Measurements from ENCODE around the gene PDHX. TPM values are rescaled to one million over a fixed set of nuclear protein-coding genes. Genes with fewer than 3 reads are reported as not detected.

Gene PDHX
- total and polyA plus RNA-seq, 10 of the 15 experiments (the other 5 are each of a cell fraction or from before 2014, with no cell fraction given), result 14.5 to 41.9 (median 28.0) TPM

DNA sequence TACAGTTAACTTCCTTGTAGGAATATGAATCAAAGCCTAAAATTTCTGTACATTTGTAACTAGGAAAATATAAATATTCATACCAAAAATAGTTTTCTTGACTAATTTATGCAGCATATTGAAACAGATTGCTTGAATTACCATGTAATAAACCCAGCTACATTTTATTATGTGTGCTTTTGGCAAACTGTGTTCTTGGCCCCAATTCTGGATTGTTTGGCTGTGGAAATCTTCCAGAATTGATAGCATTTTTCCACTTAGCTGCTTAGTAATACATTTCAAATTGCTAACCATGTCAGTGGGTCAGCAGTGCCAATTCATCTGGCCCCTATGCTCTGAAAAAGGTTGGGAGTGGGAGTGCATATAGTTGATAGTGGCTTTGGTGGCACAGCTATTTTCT lies 32.3 kb downstream of the PDHX start:
- ChIA-PET POLR2A (no interaction called here), SMC1A (ENCODE audit: uncharacterized antibody, unreplicated experiment) (interaction anchor here (0.6 to 1.7 kb wide), 5 partner anchors 10 to 442 kb away, joined by 3 to 4 read pairs (median 4); no protein-coding TSS in a partner anchor), CTCF (interaction anchor here (0.6 to 0.7 kb wide), 2 partner anchors 22 to 289 kb away, joined by 3 to 4 read pairs; no protein-coding TSS in a partner anchor), RAD21 (ENCODE audit: unreplicated experiment) (no interaction called here)
- H3K4me1 ChIP-seq (ENCODE audit: control insufficient read depth, insufficient read depth, low read length), result no peaks in the 10 kb centered on the region
- TF ChIP-seq RB1 (IDR thresholded peaks at IDR 0.05; ENCODE audit: borderline replicate concordance) (no peak), POLR2AphosphoS2 (IDR thresholded peaks at IDR 0.05; ENCODE audit: low read depth, low read length) (no peak), BACH1 (IDR thresholded peaks at IDR 0.05; ENCODE audit: borderline replicate concordance) (no peak), TBL1XR1 (IDR thresholded peaks at IDR 0.05; ENCODE audit: low read depth, low read length) (no peak), EED (IDR thresholded peaks at IDR 0.05; ENCODE audit: low read depth) (no peak), ETV6 (conservative IDR thresholded peaks at IDR 0.05 in 1 of 2, IDR thresholded peaks at IDR 0.05 in 1 of 2; ENCODE audit: borderline replicate concordance in 1 of 2, low read depth in 1 of 2) (no peak), STAT1 (conservative IDR thresholded peaks at IDR 0.05) (no peak), SREBF2 (IDR thresholded peaks at IDR 0.05; ENCODE audit: low read length) (no peak), JUNB (IDR thresholded peaks at IDR 0.05) (no peak), NR2C2 (IDR thresholded peaks at IDR 0.05; ENCODE audit: borderline replicate concordance, control insufficient read depth, insufficient read length, low read depth) (no peak), IRF4 (IDR thresholded peaks at IDR 0.05; ENCODE audit: low read depth, low read length) (no peak)
- TF ChIP-seq, protein P1, sequence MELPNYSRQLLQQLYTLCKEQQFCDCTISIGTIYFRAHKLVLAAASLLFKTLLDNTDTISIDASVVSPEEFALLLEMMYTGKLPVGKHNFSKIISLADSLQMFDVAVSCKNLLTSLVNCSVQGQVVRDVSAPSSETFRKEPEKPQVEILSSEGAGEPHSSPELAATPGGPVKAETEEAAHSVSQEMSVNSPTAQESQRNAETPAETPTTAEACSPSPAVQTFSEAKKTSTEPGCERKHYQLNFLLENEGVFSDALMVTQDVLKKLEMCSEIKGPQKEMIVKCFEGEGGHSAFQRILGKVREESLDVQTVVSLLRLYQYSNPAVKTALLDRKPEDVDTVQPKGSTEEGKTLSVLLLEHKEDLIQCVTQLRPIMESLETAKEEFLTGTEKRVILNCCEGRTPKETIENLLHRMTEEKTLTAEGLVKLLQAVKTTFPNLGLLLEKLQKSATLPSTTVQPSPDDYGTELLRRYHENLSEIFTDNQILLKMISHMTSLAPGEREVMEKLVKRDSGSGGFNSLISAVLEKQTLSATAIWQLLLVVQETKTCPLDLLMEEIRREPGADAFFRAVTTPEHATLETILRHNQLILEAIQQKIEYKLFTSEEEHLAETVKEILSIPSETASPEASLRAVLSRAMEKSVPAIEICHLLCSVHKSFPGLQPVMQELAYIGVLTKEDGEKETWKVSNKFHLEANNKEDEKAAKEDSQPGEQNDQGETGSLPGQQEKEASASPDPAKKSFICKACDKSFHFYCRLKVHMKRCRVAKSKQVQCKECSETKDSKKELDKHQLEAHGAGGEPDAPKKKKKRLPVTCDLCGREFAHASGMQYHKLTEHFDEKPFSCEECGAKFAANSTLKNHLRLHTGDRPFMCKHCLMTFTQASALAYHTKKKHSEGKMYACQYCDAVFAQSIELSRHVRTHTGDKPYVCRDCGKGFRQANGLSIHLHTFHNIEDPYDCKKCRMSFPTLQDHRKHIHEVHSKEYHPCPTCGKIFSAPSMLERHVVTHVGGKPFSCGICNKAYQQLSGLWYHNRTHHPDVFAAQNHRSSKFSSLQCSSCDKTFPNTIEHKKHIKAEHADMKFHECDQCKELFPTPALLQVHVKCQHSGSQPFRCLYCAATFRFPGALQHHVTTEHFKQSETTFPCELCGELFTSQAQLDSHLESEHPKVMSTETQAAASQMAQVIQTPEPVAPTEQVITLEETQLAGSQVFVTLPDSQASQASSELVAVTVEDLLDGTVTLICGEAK (IDR thresholded peaks at IDR 0.05; ENCODE audit: borderline replicate concordance), result no peak
- TF ChIP-seq, protein P2, sequence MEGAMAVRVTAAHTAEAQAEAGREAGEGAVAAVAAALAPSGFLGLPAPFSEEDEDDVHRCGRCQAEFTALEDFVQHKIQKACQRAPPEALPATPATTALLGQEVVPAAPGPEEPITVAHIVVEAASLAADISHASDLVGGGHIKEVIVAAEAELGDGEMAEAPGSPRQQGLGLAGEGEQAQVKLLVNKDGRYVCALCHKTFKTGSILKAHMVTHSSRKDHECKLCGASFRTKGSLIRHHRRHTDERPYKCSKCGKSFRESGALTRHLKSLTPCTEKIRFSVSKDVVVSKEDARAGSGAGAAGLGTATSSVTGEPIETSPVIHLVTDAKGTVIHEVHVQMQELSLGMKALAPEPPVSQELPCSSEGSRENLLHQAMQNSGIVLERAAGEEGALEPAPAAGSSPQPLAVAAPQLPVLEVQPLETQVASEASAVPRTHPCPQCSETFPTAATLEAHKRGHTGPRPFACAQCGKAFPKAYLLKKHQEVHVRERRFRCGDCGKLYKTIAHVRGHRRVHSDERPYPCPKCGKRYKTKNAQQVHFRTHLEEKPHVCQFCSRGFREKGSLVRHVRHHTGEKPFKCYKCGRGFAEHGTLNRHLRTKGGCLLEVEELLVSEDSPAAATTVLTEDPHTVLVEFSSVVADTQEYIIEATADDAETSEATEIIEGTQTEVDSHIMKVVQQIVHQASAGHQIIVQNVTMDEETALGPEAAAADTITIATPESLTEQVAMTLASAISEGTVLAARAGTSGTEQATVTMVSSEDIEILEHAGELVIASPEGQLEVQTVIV (IDR thresholded peaks at IDR 0.05; ENCODE audit: borderline replicate concordance, partially characterized antibody), result no peak
- TF ChIP-seq, protein P3, sequence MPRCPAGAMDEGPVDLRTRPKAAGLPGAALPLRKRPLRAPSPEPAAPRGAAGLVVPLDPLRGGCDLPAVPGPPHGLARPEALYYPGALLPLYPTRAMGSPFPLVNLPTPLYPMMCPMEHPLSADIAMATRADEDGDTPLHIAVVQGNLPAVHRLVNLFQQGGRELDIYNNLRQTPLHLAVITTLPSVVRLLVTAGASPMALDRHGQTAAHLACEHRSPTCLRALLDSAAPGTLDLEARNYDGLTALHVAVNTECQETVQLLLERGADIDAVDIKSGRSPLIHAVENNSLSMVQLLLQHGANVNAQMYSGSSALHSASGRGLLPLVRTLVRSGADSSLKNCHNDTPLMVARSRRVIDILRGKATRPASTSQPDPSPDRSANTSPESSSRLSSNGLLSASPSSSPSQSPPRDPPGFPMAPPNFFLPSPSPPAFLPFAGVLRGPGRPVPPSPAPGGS (IDR thresholded peaks at IDR 0.05; ENCODE audit: borderline replicate concordance, insufficient read depth, low read depth, low read length, poor library complexity, severe bottlenecking), result no peak
- H2AFZ ChIP-seq (ENCODE audit: control insufficient read depth, low read depth, low read length), result no peak overlapping the region
- intact Hi-C loops (cut with micrococcal nuclease; ENCODE audit: unreplicated experiment), result no loop called here
- DNase-seq (ENCODE audit: low read depth, low spot score) (no peak), FAIRE-seq (no peak), ATAC-seq (no peak)
- H3K4me2 ChIP-seq (ENCODE audit: control insufficient read depth, insufficient read depth), result no peak overlapping the region
- no TSS peak for BruUV-seq (replicated peaks)
- H3K36me3 ChIP-seq (ENCODE audit: control insufficient read depth in 2 of 2, insufficient read depth in 2 of 2, low read length in 1 of 2), result 0 out of 4 replicates have a peak, but pooled peaks cover 0 to 4% of the 10 kb centered on the region in 2 experiments
- 0 out of 3 replicates have a peak, but pooled peaks cover 2% of the 10 kb centered on the region for H3K9me3 ChIP-seq (replicated peaks; ENCODE audit: control insufficient read depth, insufficient read depth, low read length)
- no peak overlapping the region for H3K4me3 ChIP-seq
- no peak overlapping the region for H3K9ac ChIP-seq (ENCODE audit: control insufficient read depth, insufficient read depth, low read length)
- H3K79me2 ChIP-seq (ENCODE audit: control insufficient read depth, insufficient read depth, low read length), result no peaks in the 10 kb centered on the region
- in situ Hi-C loops (cut with MboI), result no loop called here
- no peaks in the 10 kb centered on the region for H4K20me1 ChIP-seq (ENCODE audit: control insufficient read depth, insufficient read depth)
- no peak overlapping the region for H3K27ac ChIP-seq (ENCODE audit: control insufficient read depth, insufficient read depth)
- H3K27me3 ChIP-seq (replicated peaks in 1 of 2; ENCODE audit: control insufficient read depth in 2 of 2, insufficient read depth in 2 of 2, low read length in 1 of 2), result no peaks in the 10 kb centered on the region

Data from GM12878 (cell line).